ENCODE measurements around the gene TRAF7. TPM values are rescaled to one million over a fixed set of nuclear protein-coding genes. Genes with fewer than 3 reads are reported as not detected.
A peak's percentile ranks its signal among the peaks of the same experiment; 100 is the strongest.

TRAF7 gene
- total RNA-seq, 1 experiment from 2014 or later: 160 TPM

DNA sequence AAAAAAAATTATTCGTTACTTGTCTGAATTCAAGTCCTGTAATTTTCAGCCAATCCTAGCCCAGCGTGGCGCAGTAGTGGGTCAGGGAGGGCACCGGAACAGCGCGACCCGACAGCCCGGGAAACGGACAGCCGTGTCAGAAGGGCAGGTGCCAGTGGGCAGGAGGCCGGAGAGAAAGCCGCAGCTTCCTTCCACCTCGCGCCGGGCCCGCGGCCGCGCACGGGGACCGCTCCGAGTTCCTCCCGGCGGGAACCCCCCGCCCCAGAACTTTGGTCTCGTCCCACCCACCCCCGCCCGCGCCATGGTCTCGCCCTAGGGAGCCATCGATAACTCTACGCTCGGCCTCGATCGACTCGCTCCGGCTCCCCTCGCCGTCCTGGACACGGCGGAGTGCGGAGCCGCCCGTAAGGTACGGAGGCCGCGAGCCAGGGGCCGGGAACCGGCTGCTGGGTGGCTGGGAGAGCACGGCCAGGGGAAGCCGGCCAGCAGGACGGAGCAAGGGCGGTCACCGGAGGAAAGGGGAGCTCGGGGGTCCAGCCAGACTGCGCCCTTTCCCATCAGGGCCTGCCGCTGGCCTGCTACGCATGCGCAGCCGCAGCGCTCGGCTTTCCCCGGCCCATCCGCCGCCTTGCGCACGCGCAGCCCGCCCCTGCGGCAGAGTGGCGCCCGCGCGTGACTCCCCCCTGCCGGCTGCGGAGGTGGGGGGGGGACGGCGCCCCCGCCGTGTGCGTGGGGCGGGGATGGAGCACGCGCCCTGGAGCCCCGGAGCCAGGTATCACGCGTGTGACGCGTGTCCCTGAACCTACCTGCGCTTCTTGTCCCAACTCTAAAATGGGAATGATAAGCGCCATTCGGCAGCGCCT is 49.8 kb downstream of the TRAF7 start, which contains the start of gene MLST8 (continued):
- TF ChIP-seq, protein P1, sequence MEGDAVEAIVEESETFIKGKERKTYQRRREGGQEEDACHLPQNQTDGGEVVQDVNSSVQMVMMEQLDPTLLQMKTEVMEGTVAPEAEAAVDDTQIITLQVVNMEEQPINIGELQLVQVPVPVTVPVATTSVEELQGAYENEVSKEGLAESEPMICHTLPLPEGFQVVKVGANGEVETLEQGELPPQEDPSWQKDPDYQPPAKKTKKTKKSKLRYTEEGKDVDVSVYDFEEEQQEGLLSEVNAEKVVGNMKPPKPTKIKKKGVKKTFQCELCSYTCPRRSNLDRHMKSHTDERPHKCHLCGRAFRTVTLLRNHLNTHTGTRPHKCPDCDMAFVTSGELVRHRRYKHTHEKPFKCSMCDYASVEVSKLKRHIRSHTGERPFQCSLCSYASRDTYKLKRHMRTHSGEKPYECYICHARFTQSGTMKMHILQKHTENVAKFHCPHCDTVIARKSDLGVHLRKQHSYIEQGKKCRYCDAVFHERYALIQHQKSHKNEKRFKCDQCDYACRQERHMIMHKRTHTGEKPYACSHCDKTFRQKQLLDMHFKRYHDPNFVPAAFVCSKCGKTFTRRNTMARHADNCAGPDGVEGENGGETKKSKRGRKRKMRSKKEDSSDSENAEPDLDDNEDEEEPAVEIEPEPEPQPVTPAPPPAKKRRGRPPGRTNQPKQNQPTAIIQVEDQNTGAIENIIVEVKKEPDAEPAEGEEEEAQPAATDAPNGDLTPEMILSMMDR (IDR thresholded peaks at IDR 0.05 in 2 of 3, conservative IDR thresholded peaks at IDR 0.05 in 1 of 3; ENCODE audit: borderline replicate concordance in 1 of 3, insufficient read depth in 1 of 3, low read depth in 2 of 3, low read length in 2 of 3): 0 out of 6 replicates have a peak, but pooled peaks of 2 of the 3 experiments have one; percentile 10 to 13
- TF ChIP-seq CBX3 (IDR thresholded peaks at IDR 0.05; ENCODE audit: low read depth) (no peak), POLR2AphosphoS5 (IDR thresholded peaks at IDR 0.05; ENCODE audit: low read depth, low read length) (peak; percentile 87)

DNA sequence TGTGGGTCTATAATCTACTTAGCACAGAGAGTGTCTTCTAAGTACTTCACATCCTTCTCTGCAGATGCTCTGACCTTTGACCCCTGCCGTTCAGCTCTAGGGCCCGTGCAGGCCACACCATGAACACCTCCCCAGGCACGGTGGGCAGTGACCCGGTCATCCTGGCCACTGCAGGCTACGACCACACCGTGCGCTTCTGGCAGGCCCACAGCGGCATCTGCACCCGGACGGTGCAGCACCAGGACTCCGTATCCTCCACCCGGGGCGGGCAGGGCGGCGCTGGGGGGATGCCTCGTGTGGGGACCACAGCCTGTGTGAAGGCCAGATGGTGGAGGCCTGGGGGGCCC is 50.4 kb downstream of the TRAF7 start:
- Histone ChIP-seq H3K9me2 (ENCODE audit: insufficient read depth) (no peaks in the 10 kb centered on the region), H3K79me2 (ENCODE audit: insufficient read depth, low read length) (peaks cover 25% of the 10 kb centered on the region), H3K27me3 (ENCODE audit: insufficient read depth, low read length) (no peaks in the 10 kb centered on the region), H3K9me3 (ENCODE audit: control insufficient read depth in 1 of 2, insufficient read depth in 1 of 2, low read depth in 1 of 2, low read length in 2 of 2) (no peaks in the 10 kb centered on the region), H3K4me2 (ENCODE audit: low read length) (peak overlapping the region; percentile 99), H3K36me3 (ENCODE audit: control insufficient read depth in 1 of 2, insufficient read depth in 2 of 2, low read length in 2 of 2) (peaks cover 4 to 19% of the 10 kb centered on the region in 2 experiments; a peak in 3 of 4 replicates), H4K20me1 (ENCODE audit: insufficient read depth) (no peaks in the 10 kb centered on the region), H3K27ac (ENCODE audit: low read depth, low read length) (peak overlapping the region; percentile 94), H3K4me1 (ENCODE audit: control insufficient read depth in 1 of 2, insufficient read depth in 2 of 2, low read length in 2 of 2) (peaks cover 5 to 23% of the 10 kb centered on the region in 2 experiments), H3K9ac (ENCODE audit: low read length) (peak overlapping the region; percentile 81), H2AFZ (ENCODE audit: low read depth, low read length, poor library complexity, severe bottlenecking) (no peak overlapping the region), H3K4me3 (replicated peaks in 1 of 2; ENCODE audit: low read depth in 1 of 2, low read length in 2 of 2) (peak overlapping the region; percentile 81 to 86)
- 0 out of 2 replicates have a peak, but pooled peaks have one; percentile 6 for TF ChIP-seq ZFX (IDR thresholded peaks at IDR 0.05)
- TF ChIP-seq, protein P1 (IDR thresholded peaks at IDR 0.05 in 2 of 3, conservative IDR thresholded peaks at IDR 0.05 in 1 of 3; ENCODE audit: borderline replicate concordance in 1 of 3, insufficient read depth in 1 of 3, low read depth in 2 of 3, low read length in 2 of 3): no peak
- ChIA-PET CTCF (interaction anchor here (3.0 kb wide), 1 partner anchor 11 kb away, joined by 11 read pairs; no protein-coding TSS in a partner anchor), RAD21 (ENCODE audit: low non-redundant PET in 1 of 2, low total read pairs in 2 of 2, uncharacterized antibody in 2 of 2, unreplicated experiment in 2 of 2) (no interaction called here), POLR2A (interaction anchor here (0.8 kb wide), 1 partner anchor 263 kb away, joined by 4 read pairs; no protein-coding TSS in a partner anchor)
- ATAC-seq (peak; percentile 26), DNase-seq (ENCODE audit: low read depth, low spot score) (no peak)
- intact Hi-C loops (cut with micrococcal nuclease): no loop called here
- no TSS peak for BruUV-seq (replicated peaks)
